ENCODE results near the gene TMEM208. TPM values are rescaled to one million over a fixed set of nuclear protein-coding genes. Genes with fewer than 3 reads are reported as not detected.

TMEM208 gene
- total and polyA plus RNA-seq, 9 donors = 23.8 to 52.0 (median 32.1) TPM

GRCh38 chr16:67216612-67217490 is 10.1 kb upstream of the TMEM208 start:
- H3K4me3 ChIP-seq = no peak overlapping the region
- H3K27ac ChIP-seq = no peak overlapping the region
- TF ChIP-seq CTCF (IDR thresholded peaks at IDR 0.05) (no peak), POLR2A (IDR thresholded peaks at IDR 0.05) (no peak), EP300 (IDR thresholded peaks at IDR 0.05) (no peak)
- no peak for DNase-seq
- H3K9me3 ChIP-seq = no peaks in the 10 kb centered on the region
- no peaks in the 10 kb centered on the region for H3K27me3 ChIP-seq
- 76 to 82% (median 81%) methylated on average over 18 of the region's 18 CpGs for WGBS, 3 donors
- intact Hi-C loops (cut with DNase I) = no loop called here
- H3K4me1 ChIP-seq (ENCODE audit: insufficient read depth) = no peaks in the 10 kb centered on the region
- H3K36me3 ChIP-seq = no peaks in the 10 kb centered on the region

- 74 to 88% (median 83%) methylated on average over 3 of the region's 3 CpGs for WGBS, 3 donors
Measured at GRCh38 chr16:67223992-67224391, 2.9 kb upstream of the TMEM208 start.

GRCh38 chr16:67226295-67226803 is 581 bp upstream of the TMEM208 start:
- DNase-seq = no peak
- TF ChIP-seq CTCF (IDR thresholded peaks at IDR 0.05) = no peak
- TF ChIP-seq EP300 (IDR thresholded peaks at IDR 0.05) = no peak
- H3K27ac ChIP-seq = peak overlapping the region; percentile 30 to 76
- peaks cover 10% of the 10 kb centered on the region for H3K4me1 ChIP-seq (ENCODE audit: insufficient read depth)
- peak overlapping the region; percentile 92 for H3K4me3 ChIP-seq
- H3K27me3 ChIP-seq = no peaks in the 10 kb centered on the region
- intact Hi-C loops (cut with DNase I) = loop anchor here in 1 of 4 donors (5.0 kb wide), 1 partner anchor 436 kb away; the partner anchor contains the start of genes ACD and PARD6A
- no peaks in the 10 kb centered on the region for H3K9me3 ChIP-seq
- H3K36me3 ChIP-seq = no peaks in the 10 kb centered on the region
- 4 to 7% (median 6%) methylated on average over 12 of the region's 12 CpGs for WGBS, 3 donors

More at GRCh38 chr16:67223992-67224391, 2.9 kb upstream of the TMEM208 start:
- no peaks in the 10 kb centered on the region for H3K27me3 ChIP-seq
- H3K36me3 ChIP-seq = no peaks in the 10 kb centered on the region
- no peak for DNase-seq
- H3K27ac ChIP-seq = no peak overlapping the region
- intact Hi-C loops (cut with DNase I) = no loop called here
- no peak for TF ChIP-seq CTCF (IDR thresholded peaks at IDR 0.05)
- TF ChIP-seq EP300 (IDR thresholded peaks at IDR 0.05) = no peak
- no peak for TF ChIP-seq POLR2A (IDR thresholded peaks at IDR 0.05)
- no peaks in the 10 kb centered on the region for H3K9me3 ChIP-seq
- H3K4me1 ChIP-seq (ENCODE audit: insufficient read depth) = peaks cover 10% of the 10 kb centered on the region
- no peak overlapping the region for H3K4me3 ChIP-seq

- DNase-seq = no peak
- H3K4me1 ChIP-seq (ENCODE audit: insufficient read depth) = peaks cover 10% of the 10 kb centered on the region
- WGBS, 3 donors = 8 to 10% (median 10%) methylated on average over 12 of the region's 12 CpGs
- no peaks in the 10 kb centered on the region for H3K27me3 ChIP-seq
- H3K36me3 ChIP-seq = no peaks in the 10 kb centered on the region
- H3K4me3 ChIP-seq = peak overlapping the region; percentile 92
- no peaks in the 10 kb centered on the region for H3K9me3 ChIP-seq
- peak overlapping the region; percentile 0 to 60 for H3K27ac ChIP-seq
- intact Hi-C loops (cut with DNase I) = loop anchor here in 1 of 4 donors (5.0 kb wide), 1 partner anchor 435 kb away; the partner anchor contains the start of genes ACD and PARD6A
- TF ChIP-seq EP300 (IDR thresholded peaks at IDR 0.05) (no peak), POLR2A (IDR thresholded peaks at IDR 0.05) (no peak), CTCF (IDR thresholded peaks at IDR 0.05) (no peak)
Measured at GRCh38 chr16:67227567-67227921, 614 bp downstream of the TMEM208 start.
